Measurements from ENCODE around the gene CHMP4A.
A peak's percentile ranks its signal among the peaks of the same experiment; 100 is the strongest.

The CHMP4A gene

GRCh38 chr14:24212924-24213865, at the start of gene CHMP4A:
TSS of gene CHMP4A (minus strand) at chr14:24213488. CDS start at chr14:24213439, 49 bp downstream.
- peak within 1 kb of the TSS; percentile 74 for H3K4me3 ChIP-seq (ENCODE audit: low read depth, low read length)
- TF ChIP-seq, protein P1, sequence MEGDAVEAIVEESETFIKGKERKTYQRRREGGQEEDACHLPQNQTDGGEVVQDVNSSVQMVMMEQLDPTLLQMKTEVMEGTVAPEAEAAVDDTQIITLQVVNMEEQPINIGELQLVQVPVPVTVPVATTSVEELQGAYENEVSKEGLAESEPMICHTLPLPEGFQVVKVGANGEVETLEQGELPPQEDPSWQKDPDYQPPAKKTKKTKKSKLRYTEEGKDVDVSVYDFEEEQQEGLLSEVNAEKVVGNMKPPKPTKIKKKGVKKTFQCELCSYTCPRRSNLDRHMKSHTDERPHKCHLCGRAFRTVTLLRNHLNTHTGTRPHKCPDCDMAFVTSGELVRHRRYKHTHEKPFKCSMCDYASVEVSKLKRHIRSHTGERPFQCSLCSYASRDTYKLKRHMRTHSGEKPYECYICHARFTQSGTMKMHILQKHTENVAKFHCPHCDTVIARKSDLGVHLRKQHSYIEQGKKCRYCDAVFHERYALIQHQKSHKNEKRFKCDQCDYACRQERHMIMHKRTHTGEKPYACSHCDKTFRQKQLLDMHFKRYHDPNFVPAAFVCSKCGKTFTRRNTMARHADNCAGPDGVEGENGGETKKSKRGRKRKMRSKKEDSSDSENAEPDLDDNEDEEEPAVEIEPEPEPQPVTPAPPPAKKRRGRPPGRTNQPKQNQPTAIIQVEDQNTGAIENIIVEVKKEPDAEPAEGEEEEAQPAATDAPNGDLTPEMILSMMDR (IDR thresholded peaks at IDR 0.05; ENCODE audit: low read depth, low read length, missing control alignments), result peak; percentile 25
- in situ Hi-C loops (cut with HindIII; ENCODE audit: low sequenced_read_pairs), result no loop called here
- DNase-seq (ENCODE audit: low read depth), result peak; percentile 96

GRCh38 chr14:24261969-24262327, 48.7 kb upstream of the CHMP4A start:
- no peak overlapping the region for H3K4me3 ChIP-seq (ENCODE audit: low read depth, low read length)
- in situ Hi-C loops (cut with HindIII; ENCODE audit: low sequenced_read_pairs), result no loop called here
- TF ChIP-seq, protein P1 (IDR thresholded peaks at IDR 0.05; ENCODE audit: low read depth, low read length, missing control alignments), result no peak
- DNase-seq (ENCODE audit: low read depth), result no peak

DNA sequence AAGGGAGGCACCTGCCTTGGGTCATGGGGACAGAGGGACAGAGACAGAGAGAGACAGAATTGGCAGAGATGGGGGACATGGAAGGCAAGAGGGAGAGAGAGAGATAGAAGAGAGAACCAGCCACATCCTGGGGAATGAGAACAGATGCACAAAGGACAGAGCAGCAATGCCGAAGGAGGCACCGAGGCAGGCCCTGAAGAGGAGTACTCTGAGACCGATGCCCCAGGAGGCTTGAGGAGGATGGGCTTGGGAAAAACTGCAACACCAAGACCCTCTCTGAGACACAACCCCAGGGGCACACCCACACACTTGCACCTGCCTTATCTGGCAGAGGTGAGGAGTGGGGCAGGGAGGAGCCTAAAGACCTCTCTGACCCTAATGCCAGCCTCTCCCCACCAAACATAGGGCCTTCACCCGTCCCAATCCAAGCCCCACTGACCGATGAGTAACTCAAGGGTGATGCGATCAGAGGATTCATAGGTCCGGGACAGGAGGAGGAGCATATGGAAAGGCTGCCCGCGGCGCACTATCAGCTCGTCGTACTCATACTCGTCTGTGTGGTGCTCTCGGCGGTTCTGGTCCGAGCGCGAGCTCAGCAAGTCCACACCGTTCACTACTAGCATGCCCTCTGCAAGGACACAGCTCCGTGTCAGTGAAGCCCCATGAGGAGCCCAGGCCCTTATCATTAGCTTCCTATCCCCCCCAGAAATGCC, 48.1 kb upstream of the CHMP4A start:
- TF ChIP-seq, protein P1 (IDR thresholded peaks at IDR 0.05; ENCODE audit: low read depth, low read length, missing control alignments), result no peak
- in situ Hi-C loops (cut with HindIII; ENCODE audit: low sequenced_read_pairs), result no loop called here
- no peak for DNase-seq (ENCODE audit: low read depth)
- H3K4me3 ChIP-seq (ENCODE audit: low read depth, low read length), result no peak overlapping the region

GRCh38 chr14:24260780-24261157, 47.5 kb upstream of the CHMP4A start:
- in situ Hi-C loops (cut with HindIII; ENCODE audit: low sequenced_read_pairs), result no loop called here
- no peak for DNase-seq (ENCODE audit: low read depth)
- TF ChIP-seq, protein P1 (IDR thresholded peaks at IDR 0.05; ENCODE audit: low read depth, low read length, missing control alignments), result no peak
- H3K4me3 ChIP-seq (ENCODE audit: low read depth, low read length), result no peak overlapping the region

DNA sequence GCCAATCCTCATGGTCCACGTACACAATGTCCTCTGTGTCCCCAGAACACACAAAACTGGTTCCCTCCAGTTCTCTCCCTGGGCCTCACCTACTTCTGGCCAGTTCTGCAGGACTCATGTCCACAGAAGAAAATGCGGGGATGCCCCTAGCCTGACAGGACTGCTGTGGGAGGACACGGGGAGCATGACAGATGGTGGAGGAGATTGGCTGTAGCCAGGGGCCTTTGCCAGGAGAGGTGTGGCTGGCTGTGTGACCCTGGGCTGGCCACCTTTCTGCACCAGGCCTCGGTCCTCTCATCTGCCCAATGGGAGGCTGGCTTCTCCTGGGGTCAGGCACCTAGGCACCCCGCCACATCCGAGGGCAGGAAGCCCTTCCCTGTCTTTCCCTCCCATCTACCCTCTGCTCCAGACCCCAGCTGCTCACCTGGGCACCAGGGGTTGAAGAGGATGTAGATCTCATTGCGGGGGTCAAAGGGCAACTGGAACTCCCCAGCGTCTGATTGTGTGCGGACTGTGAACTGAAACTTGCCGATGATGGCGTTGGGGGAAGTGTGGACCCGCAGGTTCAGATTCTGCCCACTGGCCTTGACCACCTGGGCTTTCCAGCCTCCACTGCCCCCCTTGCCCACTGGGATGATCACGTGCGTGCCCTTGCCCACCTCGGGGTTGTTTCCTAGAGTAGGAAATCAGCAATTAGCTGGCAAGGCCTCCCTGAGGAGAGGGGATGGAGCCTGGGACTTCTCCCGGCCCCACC, 46.9 kb upstream of the CHMP4A start:
- no peak overlapping the region for H3K4me3 ChIP-seq (ENCODE audit: low read depth, low read length)
- TF ChIP-seq, protein P1 (IDR thresholded peaks at IDR 0.05; ENCODE audit: low read depth, low read length, missing control alignments), result no peak
- in situ Hi-C loops (cut with HindIII; ENCODE audit: low sequenced_read_pairs), result no loop called here
- no peak for DNase-seq (ENCODE audit: low read depth)
